ENCODE data around the gene MXD1.

DNA sequence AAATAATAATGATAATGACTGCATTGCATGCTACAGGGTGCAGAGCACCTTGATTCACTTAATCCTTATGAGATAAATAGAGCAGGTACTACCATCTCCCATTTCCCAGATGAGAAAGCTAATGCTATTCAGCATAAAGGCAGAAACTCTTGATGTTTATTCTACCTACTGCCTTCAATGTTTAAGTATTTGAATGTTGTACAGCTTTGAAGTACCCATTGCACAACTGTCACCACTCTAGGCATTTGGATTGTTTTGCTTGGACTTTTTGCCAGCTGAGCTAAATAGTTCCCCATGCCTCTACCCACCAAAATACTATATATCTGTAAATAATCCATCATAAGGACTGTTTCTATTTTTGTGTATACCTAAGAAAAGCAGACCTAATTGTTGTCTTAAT, 7.7 kb upstream of the MXD1 start:
- TF ChIP-seq POLR2AphosphoS5 (IDR thresholded peaks at IDR 0.05; ENCODE audit: low read depth, low read length) (no peak), POLR2A (IDR thresholded peaks at IDR 0.05; ENCODE audit: low read depth, low read length) (no peak)
